Neural cell (in vitro differentiated cells): ENCODE data around the gene DUOXA1. TPM values are rescaled to one million over a fixed set of nuclear protein-coding genes. Genes with fewer than 3 reads are reported as not detected.

Experiments used
- H2AFZ ChIP-seq: fragments of 200-600, 300-800 bp; sonication (generic), shearing (Covaris generic); 2 replicates; pipeline ENCODE4 v1.6.0; 2014; ENCODE audit warnings: low read depth, mild to moderate bottlenecking, antibody characterized with exemption, low read length, moderate library complexity
- H3F3A ChIP-seq: fragments of 200-600 bp; shearing (Covaris generic); 2 replicates; pipeline ENCODE4 v1.6.1; 2016; ENCODE audit warnings: mild to moderate bottlenecking, moderate library complexity, mixed read lengths, antibody characterized with exemption, low read length; ENCODE audit not compliant: insufficient read depth, poor library complexity, severe bottlenecking
- H3K27ac ChIP-seq: fragments of 200-600, 300-800 bp; sonication (generic), shearing (Covaris generic); 2 replicates; pipeline ENCODE4 v1.5.1; 2014; ENCODE audit warnings: mild to moderate bottlenecking, low read length, moderate library complexity
- H3K27me3 ChIP-seq: fragments of 300-800, 200-600 bp; sonication (generic), shearing (Covaris generic); 2 replicates; pipeline ENCODE4 v1.6.0; 2014; ENCODE audit warnings: mild to moderate bottlenecking, low read depth, low read length, moderate library complexity; ENCODE audit not compliant: insufficient read depth
- H3K36me3 ChIP-seq: fragments of 300-800, 200-600 bp; sonication (generic), shearing (Covaris generic); 2 replicates; pipeline ENCODE4 v1.5.1; 2014; ENCODE audit warnings: mild to moderate bottlenecking, antibody characterized with exemption, low read length, moderate library complexity; ENCODE audit not compliant: insufficient read depth
- H3K4me2 ChIP-seq: fragments of 300-800, 200-600 bp; sonication (generic), shearing (Covaris generic); 2 replicates; pipeline ENCODE4 v1.6.0; 2014; ENCODE audit warnings: mild to moderate bottlenecking, low read length
- H3K4me3 ChIP-seq: fragments of 300-800, 200-600 bp; sonication (generic), shearing (Covaris generic); 2 replicates; pipeline ENCODE4 v1.5.1; 2014; ENCODE audit warnings: mild to moderate bottlenecking, low read length, moderate library complexity
- H3K79me2 ChIP-seq: fragments of 200-600 bp; shearing (Covaris generic); replicated peaks from 2 replicates; pipeline ENCODE4 v1.6.0; 2014; ENCODE audit warnings: mild to moderate bottlenecking, low read length, moderate library complexity; ENCODE audit not compliant: insufficient read depth
- H3K9ac ChIP-seq: fragments of 300-800, 200-600 bp; sonication (generic), shearing (Covaris generic); 2 replicates; pipeline ENCODE4 v1.6.1; 2016; ENCODE audit warnings: mild to moderate bottlenecking, low read length, mixed read lengths
- H3K9me2 ChIP-seq: fragments of 200-600 bp; shearing (Covaris generic); 2 replicates; pipeline ENCODE4 v1.6.1; 2016; ENCODE audit warnings: mild to moderate bottlenecking, low read length, mixed read lengths; ENCODE audit not compliant: insufficient read depth
- H3K9me3 ChIP-seq: fragments of 200-600, 300-800 bp; sonication (generic), shearing (Covaris generic); 2 replicates; pipeline ENCODE4 v1.6.1; 2016; ENCODE audit warnings: mild to moderate bottlenecking, mixed run types, low read length, moderate library complexity, mixed read lengths
- H4K20me1 ChIP-seq: fragments of 200-600 bp; shearing (Covaris generic); 2 replicates; pipeline ENCODE4 v1.6.1; 2016; ENCODE audit warnings: mild to moderate bottlenecking, mixed run types; ENCODE audit not compliant: insufficient read depth
- CTCF ChIP-seq: fragments of 450-650 bp; IDR thresholded peaks from 2 replicates; pipeline ENCODE4 v1.5.1; 2014; ENCODE audit warnings: antibody characterized with exemption, mild to moderate bottlenecking, moderate library complexity; ENCODE audit not compliant: poor library complexity, severe bottlenecking
- EP300 ChIP-seq: fragments of 450-650 bp; conservative IDR thresholded peaks from 2 replicates; pipeline ENCODE4 v1.6.1; 2014; ENCODE audit warnings: antibody characterized with exemption, mild to moderate bottlenecking, moderate library complexity; ENCODE audit not compliant: poor library complexity, severe bottlenecking
- EZH2 ChIP-seq: fragments of 200-600, 300-800 bp; shearing (Covaris generic), sonication (generic); IDR thresholded peaks from 2 replicates; pipeline ENCODE4 v1.6.1; 2014; ENCODE audit warnings: antibody characterized with exemption, low read length, borderline replicate concordance, mild to moderate bottlenecking; ENCODE audit not compliant: insufficient read depth, poor library complexity, severe bottlenecking
- MXI1 ChIP-seq: fragments of 450-650 bp; conservative IDR thresholded peaks from 2 replicates; pipeline ENCODE4 v1.6.1; 2014; ENCODE audit warnings: antibody characterized with exemption, mild to moderate bottlenecking; ENCODE audit not compliant: poor library complexity, severe bottlenecking
- POLR2AphosphoS5 ChIP-seq: IDR thresholded peaks from 2 replicates; pipeline ENCODE4 v1.6.1; 2012
- RAD21 ChIP-seq: fragments of 450-650 bp; conservative IDR thresholded peaks from 2 replicates; pipeline ENCODE4 v1.6.1; 2014; ENCODE audit warnings: antibody characterized with exemption, mild to moderate bottlenecking, moderate library complexity
- SMC3 ChIP-seq: fragments of 450-650 bp; conservative IDR thresholded peaks from 2 replicates; pipeline ENCODE4 v1.6.1; 2014; ENCODE audit warnings: antibody characterized with exemption, mild to moderate bottlenecking, moderate library complexity; ENCODE audit not compliant: poor library complexity
- TAF1 ChIP-seq: IDR thresholded peaks from 2 replicates; pipeline ENCODE4 v1.6.1; 2012; ENCODE audit warnings: low read depth
- polyA plus RNA-seq: library from polyadenylated mRNA; depleted of rRNA; stranded (reverse); fragments of >200 nt; gene quantifications from 2 replicates; pipeline ENCODE4 v1.2.3, GENCODE V29; 2014
- TF ChIP-seq, protein P1 (sequence below): IDR thresholded peaks from 2 replicates; pipeline ENCODE4 v1.6.1; 2012; ENCODE audit warnings: borderline replicate concordance

The DUOXA1 gene
- polyA plus RNA-seq, 1 donor from 2014 or later, result not detected

DNA sequence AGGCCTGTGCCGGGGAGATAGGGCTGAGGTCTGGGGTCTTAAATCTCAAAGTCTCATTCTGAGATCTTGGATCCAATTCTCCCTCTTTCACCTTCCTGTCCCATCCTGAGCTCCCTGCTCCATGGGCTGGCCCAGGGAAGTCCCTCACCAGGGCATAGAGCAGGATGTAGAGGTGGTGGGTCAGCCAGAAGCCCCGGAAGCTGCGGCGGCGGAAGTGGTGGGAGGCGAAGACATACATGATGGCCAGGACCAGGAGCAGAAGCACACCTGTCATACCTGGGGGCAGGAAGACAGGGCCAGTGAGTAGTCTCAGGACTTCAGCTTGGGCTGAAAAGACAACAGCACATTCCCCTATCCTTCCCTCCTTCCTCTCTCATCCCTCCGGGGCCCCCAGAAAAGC, 32.2 kb downstream of the DUOXA1 start:
- TF ChIP-seq, protein P1, sequence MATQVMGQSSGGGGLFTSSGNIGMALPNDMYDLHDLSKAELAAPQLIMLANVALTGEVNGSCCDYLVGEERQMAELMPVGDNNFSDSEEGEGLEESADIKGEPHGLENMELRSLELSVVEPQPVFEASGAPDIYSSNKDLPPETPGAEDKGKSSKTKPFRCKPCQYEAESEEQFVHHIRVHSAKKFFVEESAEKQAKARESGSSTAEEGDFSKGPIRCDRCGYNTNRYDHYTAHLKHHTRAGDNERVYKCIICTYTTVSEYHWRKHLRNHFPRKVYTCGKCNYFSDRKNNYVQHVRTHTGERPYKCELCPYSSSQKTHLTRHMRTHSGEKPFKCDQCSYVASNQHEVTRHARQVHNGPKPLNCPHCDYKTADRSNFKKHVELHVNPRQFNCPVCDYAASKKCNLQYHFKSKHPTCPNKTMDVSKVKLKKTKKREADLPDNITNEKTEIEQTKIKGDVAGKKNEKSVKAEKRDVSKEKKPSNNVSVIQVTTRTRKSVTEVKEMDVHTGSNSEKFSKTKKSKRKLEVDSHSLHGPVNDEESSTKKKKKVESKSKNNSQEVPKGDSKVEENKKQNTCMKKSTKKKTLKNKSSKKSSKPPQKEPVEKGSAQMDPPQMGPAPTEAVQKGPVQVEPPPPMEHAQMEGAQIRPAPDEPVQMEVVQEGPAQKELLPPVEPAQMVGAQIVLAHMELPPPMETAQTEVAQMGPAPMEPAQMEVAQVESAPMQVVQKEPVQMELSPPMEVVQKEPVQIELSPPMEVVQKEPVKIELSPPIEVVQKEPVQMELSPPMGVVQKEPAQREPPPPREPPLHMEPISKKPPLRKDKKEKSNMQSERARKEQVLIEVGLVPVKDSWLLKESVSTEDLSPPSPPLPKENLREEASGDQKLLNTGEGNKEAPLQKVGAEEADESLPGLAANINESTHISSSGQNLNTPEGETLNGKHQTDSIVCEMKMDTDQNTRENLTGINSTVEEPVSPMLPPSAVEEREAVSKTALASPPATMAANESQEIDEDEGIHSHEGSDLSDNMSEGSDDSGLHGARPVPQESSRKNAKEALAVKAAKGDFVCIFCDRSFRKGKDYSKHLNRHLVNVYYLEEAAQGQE, result no peak
- TF ChIP-seq EP300, result no peak
- TF ChIP-seq SMC3, result no peak
- no peak for TF ChIP-seq CTCF
- TF ChIP-seq TAF1, result no peak
- TF ChIP-seq RAD21, result no peak
- TF ChIP-seq EZH2, result no peak
- no peak for TF ChIP-seq POLR2AphosphoS5
- TF ChIP-seq MXI1, result no peak
- Histone ChIP-seq H3K9me3 (no peaks in the 10 kb centered on the region), H3K4me3 (no peak overlapping the region), H3K27me3 (no peaks in the 10 kb centered on the region), H3K9me2 (no peaks in the 10 kb centered on the region), H3K9ac (no peak overlapping the region), H3K36me3 (no peaks in the 10 kb centered on the region), H3F3A (no peaks in the 10 kb centered on the region), H3K27ac (no peak overlapping the region), H3K79me2 (no peaks in the 10 kb centered on the region), H2AFZ (no peak overlapping the region), H4K20me1 (no peaks in the 10 kb centered on the region), H3K4me2 (no peak overlapping the region)

DNA sequence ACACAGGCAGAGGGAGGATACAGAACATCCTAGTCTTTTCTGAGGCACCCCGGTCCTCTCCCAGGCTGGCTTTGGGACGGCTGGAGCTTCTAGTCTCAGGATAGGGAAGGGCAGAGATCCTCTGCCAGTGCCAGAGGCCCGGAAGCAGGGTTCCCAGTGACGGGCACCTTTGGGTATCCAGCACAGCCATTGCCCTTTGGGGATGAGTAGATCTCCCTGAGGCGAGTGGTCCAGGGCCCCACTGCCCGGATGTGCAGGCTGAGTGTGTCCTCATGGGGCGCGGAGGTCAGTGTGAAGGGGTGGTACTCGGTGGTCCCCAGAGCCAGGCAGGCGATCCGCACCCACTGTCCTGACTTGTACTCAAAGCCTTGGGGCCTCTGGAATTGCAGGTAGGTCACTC, 34.0 kb downstream of the DUOXA1 start:
- H3K27ac ChIP-seq, result no peak overlapping the region
- no peaks in the 10 kb centered on the region for H3K36me3 ChIP-seq
- no peak overlapping the region for H2AFZ ChIP-seq
- no peaks in the 10 kb centered on the region for H4K20me1 ChIP-seq
- no peaks in the 10 kb centered on the region for H3K79me2 ChIP-seq
- no peaks in the 10 kb centered on the region for H3K9me3 ChIP-seq
- no peak overlapping the region for H3K9ac ChIP-seq
- no peak overlapping the region for H3K4me2 ChIP-seq
- H3K4me3 ChIP-seq, result no peak overlapping the region
- H3K27me3 ChIP-seq, result no peaks in the 10 kb centered on the region
- TF ChIP-seq EZH2, result no peak
- no peak for TF ChIP-seq EP300
- no peak for TF ChIP-seq TAF1
- TF ChIP-seq CTCF, result no peak
- TF ChIP-seq POLR2AphosphoS5, result no peak
- no peak for TF ChIP-seq MXI1
- no peak for TF ChIP-seq RAD21
- TF ChIP-seq, protein P1, result no peak
- TF ChIP-seq SMC3, result no peak
- no peaks in the 10 kb centered on the region for H3K9me2 ChIP-seq
- H3F3A ChIP-seq, result no peaks in the 10 kb centered on the region
